Activated CD8-positive, alpha-beta T cell treated with anti-CD3 and anti-CD28 coated beads for 36 hours (primary cell): ENCODE data around the gene CLINT1. TPM values are rescaled to one million over a fixed set of nuclear protein-coding genes. Genes with fewer than 3 reads are reported as not detected.
A peak's percentile ranks its signal among the peaks of the same experiment; 100 is the strongest.

Source experiments
- ATAC-seq: fragments of 200-7000 bp; cut with Tn5 transposase; one replicate; pipeline ENCODE4 v1.10.0; 2021; ENCODE audit warnings: mild to moderate bottlenecking, moderate library complexity
- CTCF ChIA-PET: fragments of 350-600 bp; sonication (Branson Sonifier 250); formaldehyde crosslinking; loops from one replicate; lab custom pipeline; 2021; ENCODE audit warnings: antibody characterized with exemption; lab: Charles Lee
- POLR2A ChIA-PET: fragments of 350-600 bp; sonication (Branson Sonifier 250); formaldehyde crosslinking; loops from one replicate; lab custom pipeline; 2021; ENCODE audit warnings: antibody characterized with exemption; lab: Charles Lee
- DNase-seq: peaks from one replicate; pipeline ENCODE4 v3.0.0-alpha.2; 2020
- H3K27ac Mint-ChIP-seq: one replicate; pipeline ENCODE4 v1.8.0; 2021; ENCODE audit warnings: mild to moderate bottlenecking, mixed read lengths
- H3K27me3 Mint-ChIP-seq: one replicate; pipeline ENCODE4 v1.8.0; 2021; ENCODE audit warnings: mixed read lengths
- H3K36me3 Mint-ChIP-seq: one replicate; pipeline ENCODE4 v1.8.0; 2021; ENCODE audit warnings: low read depth, mixed read lengths
- H3K4me1 Mint-ChIP-seq: one replicate; pipeline ENCODE4 v1.8.0; 2021; ENCODE audit warnings: low read depth, mixed read lengths
- H3K4me3 Mint-ChIP-seq: one replicate; pipeline ENCODE4 v1.8.0; 2021; ENCODE audit warnings: mild to moderate bottlenecking, moderate library complexity, mixed read lengths
- H3K9me3 Mint-ChIP-seq: one replicate; pipeline ENCODE4 v1.8.0; 2021; ENCODE audit warnings: mixed read lengths
- CTCF ChIP-seq: fragments of 200-600 bp; IDR thresholded peaks from one replicate; pipeline ENCODE4 v1.8.0; 2022; ENCODE audit warnings: antibody characterized with exemption, mild to moderate bottlenecking
- intact Hi-C: fragments of 100-400 bp; cut with micrococcal nuclease; formaldehyde crosslinking; loops from one replicate; pipeline ENCODE4 v1.10.0; 2022
- total RNA-seq, 2 experiments: library from RNA; stranded (reverse); gene quantifications; one replicate each; pipeline ENCODE4 v1.2.3, GENCODE V29; 2021

The CLINT1 gene
- total RNA-seq, 2 experiments from 2014 or later, result 56.8 to 60.7 TPM

DNA sequence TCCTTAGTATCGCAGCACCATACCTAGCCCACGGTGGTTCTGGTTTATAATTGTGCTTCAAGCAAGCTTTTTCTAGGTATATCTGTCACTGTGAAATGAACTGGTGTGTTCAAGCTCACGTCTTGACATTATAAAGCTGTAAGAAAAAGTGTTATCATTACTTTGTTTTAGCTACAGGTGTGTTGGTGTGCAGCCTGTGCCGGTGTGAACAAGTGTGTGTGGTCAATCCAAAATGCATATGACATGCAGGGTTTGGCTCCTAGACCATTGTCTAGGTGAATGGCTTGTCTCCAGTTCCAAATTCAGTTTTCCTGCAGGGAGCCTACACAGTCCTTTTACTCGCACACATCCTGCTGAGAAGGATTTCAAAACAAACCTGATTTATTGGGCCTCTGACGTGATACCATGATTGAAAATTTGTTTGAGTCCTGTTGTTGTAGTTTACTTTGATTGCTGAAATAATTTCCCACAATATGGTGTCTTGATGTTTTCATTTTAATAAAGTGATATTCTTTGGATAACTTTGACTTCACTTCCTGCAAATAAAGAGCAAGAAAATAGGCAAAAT is 111.7 kb downstream of the CLINT1 start:
- Mint-ChIP-seq H3K36me3 (peaks cover 14% of the 10 kb centered on the region), H3K27ac (no peak overlapping the region), H3K9me3 (no peaks in the 10 kb centered on the region), H3K27me3 (no peaks in the 10 kb centered on the region), H3K4me3 (no peak overlapping the region), H3K4me1 (peaks cover 56% of the 10 kb centered on the region)
- CTCF ChIA-PET, result interaction anchor here (1.1 to 6.5 kb wide), 2 partner anchors 14 to 23 kb away, joined by 4 to 51 read pairs; no protein-coding TSS in a partner anchor
- POLR2A ChIA-PET, result no interaction called here
- DNase-seq (no peak), ATAC-seq (no peak)
- intact Hi-C loops, result no loop called here
- no peak for TF ChIP-seq CTCF

GRCh38 chr5:157745041-157745456 is 113.9 kb downstream of the CLINT1 start:
- intact Hi-C loops, result no loop called here
- ATAC-seq, result no peak
- ChIA-PET POLR2A (interaction anchor here (1.0 kb wide), 1 partner anchor 113 kb away, joined by 3 read pairs; no protein-coding TSS in a partner anchor), CTCF (interaction anchor here (1.5 to 6.5 kb wide), 4 partner anchors 16 to 148 kb away, joined by 3 to 52 read pairs (median 32); partner anchors contain the start of gene C5orf52)
- no peaks in the 10 kb centered on the region for H3K27me3 Mint-ChIP-seq
- no peak overlapping the region for H3K27ac Mint-ChIP-seq
- H3K9me3 Mint-ChIP-seq, result no peaks in the 10 kb centered on the region
- H3K4me3 Mint-ChIP-seq, result peak overlapping the region; percentile 95
- DNase-seq, result no peak
- no peak for TF ChIP-seq CTCF
- peaks cover 10% of the 10 kb centered on the region for H3K36me3 Mint-ChIP-seq
- H3K4me1 Mint-ChIP-seq, result peaks cover 50% of the 10 kb centered on the region

GRCh38 chr5:157744051-157745011 is 114.6 kb downstream of the CLINT1 start:
- intact Hi-C loops, result loop anchor here (5.0 kb wide), 1 partner anchor 312 kb away; no protein-coding TSS in a partner anchor
- peak overlapping the region; percentile 95 for H3K4me3 Mint-ChIP-seq
- DNase-seq, result peak; percentile 30
- TF ChIP-seq CTCF, result no peak
- CTCF ChIA-PET, result interaction anchor here (1.0 to 6.5 kb wide), 37 partner anchors 10 to 602 kb away, joined by 3 to 52 read pairs (median 5); partner anchors contain the start of genes C5orf52, CLINT1, MED7 and SOX30
- no peaks in the 10 kb centered on the region for H3K9me3 Mint-ChIP-seq
- peak; percentile 11 for ATAC-seq
- POLR2A ChIA-PET, result interaction anchor here (0.8 to 1.5 kb wide), 5 partner anchors 10 to 392 kb away, joined by 3 to 6 read pairs (median 3); no protein-coding TSS in a partner anchor
- H3K27ac Mint-ChIP-seq, result peak overlapping the region; percentile 87
- no peaks in the 10 kb centered on the region for H3K27me3 Mint-ChIP-seq
- peaks cover 15% of the 10 kb centered on the region for H3K36me3 Mint-ChIP-seq
- peaks cover 43% of the 10 kb centered on the region for H3K4me1 Mint-ChIP-seq

DNA sequence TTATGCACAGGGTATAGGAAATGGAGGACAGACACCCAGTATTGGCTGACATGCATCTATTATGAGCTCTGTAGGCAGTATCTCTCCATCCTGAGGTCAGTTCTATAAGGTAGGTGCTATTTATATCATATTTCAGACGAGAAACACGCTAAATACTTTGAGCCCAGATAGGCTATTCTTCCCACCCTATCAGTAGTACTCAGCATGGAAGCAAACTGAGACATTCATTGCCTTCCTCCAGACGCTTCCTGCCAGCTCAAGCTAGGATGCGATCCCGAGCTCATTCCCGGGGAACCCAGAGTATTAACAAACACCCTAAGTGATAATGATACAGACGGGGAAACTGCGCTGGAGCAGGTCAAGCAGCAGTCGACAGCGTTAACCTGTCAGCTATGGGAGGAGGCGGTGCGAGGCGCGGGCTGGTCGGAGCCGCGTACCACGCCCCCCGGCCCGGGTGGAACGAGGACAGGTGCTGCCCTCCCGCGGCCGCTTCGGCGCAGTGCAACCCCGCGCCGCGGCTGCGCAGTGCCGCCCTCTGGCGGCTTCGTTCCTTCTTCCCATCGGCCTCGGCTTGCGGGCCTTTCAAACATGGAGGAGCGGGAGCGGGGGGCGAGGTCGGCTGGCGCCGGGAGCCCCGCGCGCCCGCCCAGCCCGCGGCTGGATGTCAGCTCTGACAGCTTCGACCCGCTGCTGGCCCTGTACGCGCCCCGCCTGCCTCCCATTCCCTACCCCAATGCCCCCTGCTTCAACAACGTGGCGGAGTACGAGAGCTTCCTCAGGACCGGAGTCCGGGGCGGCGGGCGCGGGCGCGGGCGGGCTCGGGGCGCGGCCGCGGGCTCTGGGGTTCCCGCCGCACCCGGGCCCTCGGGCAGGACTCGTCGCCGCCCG is 115.5 kb downstream of the CLINT1 start, which contains the start of gene LSM11:
LSM11 (plus strand) TSS at position 550 of the 888 bp plus-strand sequence; CDS start at position 589, 39 bp downstream.
- Mint-ChIP-seq H3K4me1 (peaks cover 36% of the 10 kb centered on the region), H3K9me3 (no peaks in the 10 kb centered on the region), H3K36me3 (peaks cover 19% of the 10 kb centered on the region), H3K27me3 (no peaks in the 10 kb centered on the region), H3K27ac (peak within 1 kb of the TSS; percentile 87), H3K4me3 (peak within 1 kb of the TSS; percentile 95)
- ChIA-PET POLR2A (interaction anchor here (0.6 to 2.2 kb wide), 5 partner anchors 11 to 392 kb away, joined by 3 to 8 read pairs (median 3); partner anchors contain the start of gene THG1L), CTCF (interaction anchor here (0.6 to 6.5 kb wide), 84 partner anchors 9 to 601 kb away, joined by 3 to 52 read pairs (median 4); partner anchors contain the start of genes C5orf52, CLINT1, MED7 and SOX30)
- peak; percentile 96 for ATAC-seq
- intact Hi-C loops, result loop anchor here (1.0 to 5.0 kb wide), 2 partner anchors 74 to 311 kb away; no protein-coding TSS in a partner anchor
- DNase-seq, result peak; percentile 93
- peak; percentile 98 for TF ChIP-seq CTCF
